ENCODE data around the gene LRRC75B. TPM values are rescaled to one million over a fixed set of nuclear protein-coding genes. Genes with fewer than 3 reads are reported as not detected.

LRRC75B gene
- total RNA-seq, 4 donors from 2014 or later: 4.0 to 20.4 (median 7.8) TPM

- peaks cover 18 to 38% (median 26%) of the 10 kb centered on the region in 3 donors for H3K4me1 ChIP-seq
- intact Hi-C loops (cut with DNase I): no loop called here
- H3K27ac ChIP-seq: no peak overlapping the region
- H3K9me3 ChIP-seq: no peaks in the 10 kb centered on the region
- no peak overlapping the region for H3K4me3 ChIP-seq
- no peaks in the 10 kb centered on the region for H3K27me3 ChIP-seq
- WGBS, 2 donors: 90 to 100% methylated on average over 1 to 9 of the region's 24 CpGs
- TF ChIP-seq CTCF (IDR thresholded peaks at IDR 0.05) (no peak), POLR2A (IDR thresholded peaks at IDR 0.05) (no peak)
- DNase-seq: no peak
- H3K36me3 ChIP-seq: peaks cover 0 to 46% (median 7%) of the 10 kb centered on the region in 3 donors
These were observed 6.8 kb downstream of the LRRC75B start for GRCh38 chr22:24585927-24586546.

- Histone ChIP-seq H3K36me3 (peaks cover 0 to 46% (median 7%) of the 10 kb centered on the region in 3 donors), H3K27ac (peak overlapping the region in 2 of 4 donors; percentile 82 to 88), H3K4me3 (no peak overlapping the region), H3K27me3 (no peaks in the 10 kb centered on the region), H3K9me3 (no peaks in the 10 kb centered on the region), H3K4me1 (peaks cover 18 to 44% (median 31%) of the 10 kb centered on the region in 3 donors)
- intact Hi-C loops (cut with DNase I): no loop called here
- DNase-seq: no peak
- WGBS, 2 donors: 83 to 100% methylated on average over 1 of the region's 3 CpGs
- TF ChIP-seq CTCF (IDR thresholded peaks at IDR 0.05) (no peak), POLR2A (IDR thresholded peaks at IDR 0.05) (no peak)
These were observed 7.4 kb downstream of the LRRC75B start for GRCh38 chr22:24585461-24585860.

GRCh38 chr22:24584871-24585411 is 7.9 kb downstream of the LRRC75B start:
- WGBS, 2 donors: 100% methylated on average over 2 of the region's 10 CpGs; no CpG with 5 or more reads in 1 of the 2 donors

GRCh38 chr22:24584166-24584790 is 8.6 kb downstream of the LRRC75B start:
- no peaks in the 10 kb centered on the region for H3K9me3 ChIP-seq
- peaks cover 18 to 55% (median 40%) of the 10 kb centered on the region in 3 donors for H3K4me1 ChIP-seq
- intact Hi-C loops (cut with DNase I): no loop called here
- no peak for DNase-seq
- no peak for TF ChIP-seq CTCF (IDR thresholded peaks at IDR 0.05)
- TF ChIP-seq POLR2A (IDR thresholded peaks at IDR 0.05): no peak
- peak overlapping the region; percentile 65 to 88 (median 82) for H3K27ac ChIP-seq
- 81% methylated on average over 2 to 5 of the region's 5 CpGs for WGBS, 2 donors
- no peaks in the 10 kb centered on the region for H3K27me3 ChIP-seq
- peaks cover 0 to 42% (median 7%) of the 10 kb centered on the region in 3 donors for H3K36me3 ChIP-seq
- H3K4me3 ChIP-seq: no peak overlapping the region

More at GRCh38 chr22:24584871-24585411, 7.9 kb downstream of the LRRC75B start:
- intact Hi-C loops (cut with DNase I): no loop called here
- Histone ChIP-seq H3K36me3 (peaks cover 0 to 46% (median 7%) of the 10 kb centered on the region in 3 donors), H3K4me3 (no peak overlapping the region), H3K27me3 (no peaks in the 10 kb centered on the region), H3K27ac (peak overlapping the region; percentile 65 to 88 (median 82)), H3K9me3 (no peaks in the 10 kb centered on the region), H3K4me1 (peaks cover 18 to 48% (median 33%) of the 10 kb centered on the region in 3 donors)
- no peak for DNase-seq
- TF ChIP-seq CTCF (IDR thresholded peaks at IDR 0.05): no peak
- TF ChIP-seq POLR2A (IDR thresholded peaks at IDR 0.05): no peak

All from esophagus squamous epithelium (tissue), 5 donors.